Measurements from ENCODE around the gene ADD1.

GRCh38 chr4:2909583-2909982, 65.9 kb downstream of the ADD1 start:
- TF ChIP-seq MAX (IDR thresholded peaks at IDR 0.05) (no peak), CTCF (IDR thresholded peaks at IDR 0.05; ENCODE audit: low read depth, low read length, missing input control) (no peak)
